SKM-1 (cell line): ENCODE measurements around the gene DAPK1.

Experiments
- DNase-seq: peaks from one replicate; lab custom pipeline; 2025; ENCODE audit not compliant: unreplicated experiment; lab: John Stamatoyannopoulos, UW

DAPK1 gene

DNA sequence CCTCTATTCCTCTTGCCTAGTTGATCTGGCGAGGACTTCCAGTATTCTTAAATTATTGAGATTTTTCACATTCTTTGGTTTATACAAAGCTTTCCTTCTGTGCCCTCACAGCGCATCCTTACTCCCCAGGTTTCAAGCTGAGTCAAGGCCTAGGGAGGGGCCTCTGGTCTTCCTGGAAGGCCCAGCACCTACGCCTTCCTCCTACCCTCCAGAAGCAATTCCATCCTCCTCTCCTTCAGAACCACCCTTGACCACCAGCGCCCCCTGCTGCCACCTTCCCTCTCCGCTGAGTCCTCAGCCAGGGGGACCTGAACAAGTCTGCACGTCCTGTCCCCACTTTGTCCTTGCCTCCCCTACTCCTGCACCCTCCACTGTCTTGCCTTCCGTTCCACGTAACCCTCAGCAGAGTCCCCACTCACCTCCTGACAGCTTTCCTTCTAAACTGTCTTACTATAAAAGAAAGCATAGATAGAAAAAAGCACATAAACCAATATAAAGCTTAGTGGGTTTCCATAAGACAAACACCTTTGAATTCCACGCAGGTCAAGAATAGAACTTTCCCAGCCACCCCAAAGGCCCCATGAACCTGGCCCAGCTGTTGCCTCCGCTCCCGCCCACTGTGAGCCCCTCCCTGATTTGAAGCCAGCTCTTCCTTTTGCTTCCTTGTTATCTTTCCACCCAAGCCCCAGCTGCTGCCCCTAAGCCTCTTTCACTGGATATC is 165.3 kb downstream of the DAPK1 start:
- DNase-seq = no peak

DNA sequence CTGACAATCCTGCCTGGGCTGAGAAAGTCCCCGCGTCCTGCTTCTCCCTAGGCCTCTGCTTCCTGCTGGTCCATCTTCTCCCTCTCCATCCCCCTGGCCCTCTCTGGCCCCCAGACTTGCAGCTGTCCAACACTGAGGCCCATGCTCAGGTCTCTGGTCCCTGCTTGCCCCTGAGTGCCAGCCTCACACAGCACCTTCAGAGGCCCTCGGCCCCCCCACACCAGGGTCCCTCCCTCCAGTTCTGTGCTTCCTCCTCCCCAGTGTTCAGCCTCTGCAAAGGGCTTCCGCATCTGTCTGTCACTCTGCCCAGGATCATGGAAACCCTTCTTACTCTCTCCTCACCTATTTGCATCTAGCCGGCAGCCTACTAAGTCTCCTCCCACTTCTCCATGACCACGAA is 165.9 kb downstream of the DAPK1 start:
- no peak for DNase-seq

DNA sequence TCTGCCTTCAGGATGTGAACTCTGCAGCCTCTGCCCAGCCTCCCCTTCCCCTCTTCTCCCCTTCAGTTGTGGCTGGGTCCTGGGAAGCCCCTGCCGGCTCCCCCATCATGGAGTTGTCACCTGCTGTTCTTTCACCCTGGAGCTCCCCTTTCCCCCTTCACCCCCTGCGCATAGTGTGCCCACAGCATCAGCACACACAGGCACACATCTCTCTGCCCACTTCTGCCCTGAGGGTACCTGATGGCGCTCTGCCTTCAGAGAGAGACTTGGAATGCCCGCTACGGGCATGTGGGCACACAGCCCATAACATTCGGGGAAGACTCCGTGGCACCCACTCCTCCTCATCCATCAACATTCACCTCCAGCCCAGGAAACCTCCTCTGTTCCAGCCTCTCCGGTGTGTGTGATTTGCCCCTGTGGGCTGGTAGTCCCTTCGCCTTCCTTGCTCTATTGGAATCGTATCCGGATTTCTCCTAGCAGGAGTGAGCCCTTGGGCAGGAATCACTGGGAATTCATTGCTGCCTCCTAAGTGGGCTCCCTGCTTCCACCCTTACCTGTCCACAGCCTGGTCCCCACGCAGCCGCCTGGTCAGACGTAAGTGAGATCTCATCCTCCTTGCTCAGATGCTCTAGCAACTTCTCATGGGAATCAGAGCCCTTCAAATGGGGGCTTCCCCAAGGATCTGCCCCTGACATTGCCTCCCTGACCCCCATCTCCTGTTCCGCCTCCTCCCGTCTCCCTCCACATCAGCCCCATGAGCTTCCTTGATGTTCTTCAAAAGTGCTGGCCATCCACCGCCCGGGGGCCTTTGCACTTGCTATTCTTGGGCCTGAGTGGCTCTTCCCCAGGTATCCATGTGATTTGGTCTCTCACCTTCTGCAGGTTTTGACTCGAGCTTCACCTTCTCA is 166.7 kb downstream of the DAPK1 start:
- no peak for DNase-seq

DNA sequence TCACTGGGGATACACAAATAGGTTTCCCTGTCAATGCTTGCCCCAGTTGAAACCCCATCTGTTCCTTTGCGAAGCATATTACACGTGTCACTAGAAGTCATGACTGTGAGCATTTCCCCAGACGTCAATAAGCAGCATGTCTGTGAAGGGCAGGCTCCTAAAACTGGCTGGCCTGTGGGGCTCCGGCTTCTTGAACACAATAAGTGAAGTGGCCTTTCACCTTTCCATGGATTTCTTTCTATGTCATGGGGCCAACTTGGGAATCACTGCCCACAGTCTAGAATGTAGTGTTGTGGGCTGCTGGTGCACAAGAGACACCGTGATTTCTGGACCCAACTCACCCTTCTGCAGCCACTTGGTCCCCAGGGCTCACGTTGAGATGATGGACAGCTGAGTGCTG is 167.8 kb downstream of the DAPK1 start:
- DNase-seq = no peak

DNA sequence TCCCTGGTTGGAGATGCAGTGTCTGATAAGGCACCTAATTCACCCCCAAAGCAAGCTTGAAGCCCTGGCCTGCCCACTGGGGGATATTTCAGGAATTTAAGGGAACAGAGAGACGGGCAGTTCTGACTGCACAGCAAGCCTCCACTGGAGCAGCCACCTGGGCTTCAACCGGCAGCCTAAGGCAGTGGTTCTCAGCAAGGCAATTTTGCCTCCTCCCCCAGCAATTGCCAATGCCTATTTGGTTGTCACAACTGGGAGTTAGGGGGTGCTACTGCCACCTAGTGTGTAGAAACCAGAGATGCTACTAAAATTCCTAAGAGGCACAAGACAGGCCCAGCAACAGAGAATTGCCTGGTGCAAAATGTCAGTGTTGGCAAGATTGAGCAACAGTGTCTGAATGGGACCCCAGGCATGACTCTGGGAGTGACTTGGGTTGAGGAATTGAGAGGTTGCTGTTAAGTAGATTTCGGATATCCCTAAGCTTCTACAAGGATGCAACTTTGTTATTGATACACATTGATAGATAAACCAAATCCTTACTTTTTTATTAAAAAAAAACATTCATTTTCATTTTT is 169.6 kb downstream of the DAPK1 start:
- DNase-seq = peak; percentile 17

DNA sequence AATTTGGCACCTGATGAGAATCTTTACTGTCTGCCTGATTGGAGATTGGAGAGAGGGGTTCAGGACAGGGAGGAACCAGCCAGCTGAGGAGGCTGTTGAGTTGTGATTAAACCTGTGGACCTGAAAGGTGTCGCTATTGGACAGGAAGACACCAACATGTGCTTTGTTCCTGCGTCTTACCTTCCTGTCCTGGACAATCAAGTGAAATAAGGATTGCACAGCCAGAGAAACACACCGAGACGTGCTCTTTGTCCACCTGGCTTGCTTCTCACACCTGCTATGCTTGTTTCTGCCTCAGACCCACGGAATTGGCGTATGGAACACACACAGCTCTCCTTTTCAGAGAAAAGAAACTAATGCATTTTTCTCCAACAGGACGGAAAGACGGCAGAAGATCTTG is 170.6 kb downstream of the DAPK1 start:
- DNase-seq = no peak

DNA sequence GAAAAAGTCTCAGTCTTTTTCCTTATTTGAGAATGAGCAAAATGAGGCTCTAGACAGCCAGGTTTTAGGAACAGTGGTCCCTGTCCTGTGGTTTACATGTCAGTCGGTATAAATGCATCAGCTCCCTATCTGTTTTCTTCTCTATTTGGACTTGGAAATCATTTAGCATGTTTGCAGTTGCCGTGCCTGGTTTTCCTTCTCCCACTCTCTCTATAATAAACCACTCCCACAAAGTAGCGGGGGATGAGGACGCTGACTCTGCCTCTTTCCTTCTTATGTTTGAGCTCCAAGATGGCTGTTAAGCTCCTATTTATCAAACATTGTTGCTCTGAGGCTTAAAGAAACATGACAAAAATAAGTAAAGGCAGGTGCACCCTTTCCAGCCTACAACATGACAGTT is 171.1 kb downstream of the DAPK1 start:
- no peak for DNase-seq

DNA sequence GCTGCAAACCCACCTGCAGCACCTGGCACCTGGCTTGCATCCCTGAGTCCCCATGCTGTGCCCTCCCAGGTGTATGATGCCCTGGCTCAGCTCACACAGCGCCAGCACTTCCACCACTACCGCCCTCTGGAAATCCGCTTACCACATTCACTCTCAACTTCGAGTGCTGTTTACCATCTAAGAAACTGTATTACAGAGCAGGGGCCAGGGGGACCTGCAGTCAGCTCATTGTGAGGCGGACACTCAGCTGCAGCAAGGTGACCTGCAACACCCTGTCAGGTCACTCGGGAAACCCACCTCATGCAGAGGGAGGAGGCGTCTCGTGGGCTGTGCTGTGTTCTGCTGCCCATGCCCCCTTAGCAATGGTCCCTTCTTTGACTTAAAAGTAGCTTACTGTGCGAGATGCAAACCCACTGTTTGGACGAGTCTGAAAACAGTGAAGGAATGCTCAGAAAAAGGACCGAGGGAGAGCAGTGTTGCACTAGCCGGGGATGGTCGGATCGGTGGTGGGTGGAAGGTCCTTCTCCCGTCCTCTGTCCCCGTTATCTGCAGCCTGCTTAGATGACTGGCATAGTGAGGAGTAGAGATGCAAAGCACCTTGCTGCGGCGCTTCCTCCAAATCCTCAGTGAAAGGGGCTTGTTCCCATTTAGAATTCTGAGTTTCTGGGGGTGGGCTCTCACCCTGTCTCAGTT is 173.1 kb downstream of the DAPK1 start:
- DNase-seq = no peak

DNA sequence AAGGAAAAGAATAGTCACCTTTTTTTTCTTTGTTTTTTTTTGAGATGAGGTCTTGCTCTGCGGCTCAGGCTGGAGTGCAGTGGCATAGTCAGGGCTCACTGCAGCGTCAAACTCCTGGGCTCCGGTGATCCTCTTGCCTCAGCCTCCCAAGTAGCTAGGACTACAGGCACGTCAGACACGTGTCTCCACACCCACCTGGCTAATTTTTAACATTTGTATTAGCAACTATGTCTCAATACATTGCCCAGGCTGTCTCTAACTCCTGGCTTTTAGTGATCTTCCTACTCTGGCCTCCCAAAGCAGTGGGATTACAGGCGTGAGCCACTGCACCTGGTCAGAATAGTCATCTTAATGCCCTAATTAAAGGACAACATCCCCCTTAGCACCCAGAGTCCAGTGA is 173.8 kb downstream of the DAPK1 start:
- no peak for DNase-seq

DNA sequence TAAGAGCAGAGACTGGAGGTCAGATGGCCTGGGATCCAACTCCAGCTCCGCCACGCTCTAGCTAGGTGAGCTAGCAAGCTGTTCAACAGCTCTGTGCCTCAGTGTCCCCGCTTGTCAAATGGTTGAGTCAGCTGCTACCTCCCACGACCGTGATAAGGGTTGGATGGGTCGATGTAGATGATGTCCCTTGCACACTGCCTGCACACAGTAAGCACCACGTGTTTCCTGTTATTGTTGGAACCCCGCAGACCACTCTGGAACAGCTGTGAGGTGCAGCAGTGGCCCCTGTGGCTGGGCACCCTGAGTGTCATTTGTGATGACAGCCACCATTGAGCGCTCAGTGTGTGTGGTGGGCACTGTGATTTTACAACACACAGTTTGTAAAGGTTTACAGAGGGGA is 174.3 kb downstream of the DAPK1 start:
- DNase-seq = no peak

DNA sequence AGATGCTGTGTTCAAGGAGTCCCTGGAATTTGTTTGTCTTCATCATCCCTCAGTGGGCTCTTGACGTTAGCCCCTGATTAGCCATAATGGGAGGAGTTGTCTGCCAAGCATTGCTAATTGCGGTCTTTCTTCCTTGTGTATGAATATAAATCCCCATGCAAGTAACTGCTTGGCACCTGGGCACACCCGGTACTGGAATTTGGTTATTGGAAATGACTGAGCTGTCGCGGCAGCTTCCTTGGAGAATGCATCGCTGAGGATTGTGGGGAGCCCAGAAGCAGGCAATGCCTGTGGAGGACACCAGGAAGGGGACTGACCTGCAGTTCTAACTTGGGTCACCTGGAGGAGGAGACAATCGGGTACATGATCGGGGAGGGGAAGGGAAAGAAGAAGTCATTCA is 174.9 kb downstream of the DAPK1 start:
- DNase-seq = no peak

DNA sequence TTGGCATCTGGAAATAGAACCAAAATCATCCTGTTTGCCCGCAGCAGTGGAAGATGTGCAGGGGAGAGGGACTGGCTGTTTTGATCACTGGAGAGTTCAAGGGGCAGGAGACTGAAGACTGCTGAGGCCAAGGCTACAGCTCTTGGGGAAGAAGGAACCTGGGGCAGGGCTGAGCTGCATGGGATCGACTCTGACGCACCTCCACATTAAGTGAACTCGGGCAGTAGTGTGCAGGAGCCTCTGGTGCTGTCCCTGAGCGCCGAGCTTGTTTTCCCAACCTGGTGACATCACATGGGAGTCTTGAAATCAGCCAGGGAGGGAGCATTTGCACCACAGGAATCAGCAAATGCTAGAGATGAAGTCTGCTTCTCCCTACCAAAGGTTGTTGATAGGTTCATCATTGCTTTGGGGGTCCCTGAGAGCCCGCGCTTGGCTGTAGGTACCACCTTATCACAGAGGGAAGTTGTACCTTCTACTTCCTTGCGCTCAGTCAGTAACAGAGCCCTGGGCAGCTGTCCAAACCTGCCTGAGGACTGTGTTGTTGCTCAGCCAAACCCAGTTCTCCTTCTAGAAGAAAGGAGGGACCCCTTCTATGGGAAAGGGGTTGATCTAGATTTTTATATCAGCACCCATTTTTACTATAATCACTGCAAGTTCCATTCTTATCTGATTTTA is 175.9 kb downstream of the DAPK1 start:
- no peak for DNase-seq

DNA sequence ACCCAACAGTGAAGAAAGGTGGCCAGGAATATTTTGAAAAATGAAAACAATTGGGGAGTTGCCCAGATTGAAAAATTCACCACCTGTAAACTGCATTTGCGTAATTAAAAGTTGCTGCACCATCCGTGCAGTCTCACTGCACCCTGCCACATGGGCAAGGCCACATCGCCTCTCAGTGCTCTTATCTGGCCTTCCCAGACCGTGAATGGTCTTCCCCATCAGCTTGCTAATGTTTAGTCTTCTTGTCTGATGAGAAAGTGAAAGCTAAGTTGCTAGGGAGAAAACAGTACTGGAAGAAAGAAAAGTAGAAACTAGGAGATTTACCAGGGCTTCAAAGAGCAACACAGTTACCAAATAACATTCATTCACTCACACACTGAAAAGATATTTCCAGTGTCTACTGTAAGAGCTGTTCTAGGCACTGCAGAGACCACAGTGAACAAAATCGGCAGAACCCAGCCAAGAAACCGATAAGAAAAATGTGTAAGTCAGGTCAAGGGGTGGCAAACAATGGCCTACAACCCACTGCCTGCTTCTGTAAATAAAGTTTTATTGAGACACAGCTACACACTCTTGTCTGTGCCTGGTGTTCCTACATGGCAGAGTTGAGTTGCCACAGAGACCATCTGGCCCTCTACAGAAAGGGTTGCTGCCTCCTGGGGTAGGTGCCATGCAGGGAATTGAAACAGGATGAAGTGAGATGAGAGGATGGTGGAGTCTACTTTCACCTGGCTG is 177.1 kb downstream of the DAPK1 start:
- DNase-seq = no peak

DNA sequence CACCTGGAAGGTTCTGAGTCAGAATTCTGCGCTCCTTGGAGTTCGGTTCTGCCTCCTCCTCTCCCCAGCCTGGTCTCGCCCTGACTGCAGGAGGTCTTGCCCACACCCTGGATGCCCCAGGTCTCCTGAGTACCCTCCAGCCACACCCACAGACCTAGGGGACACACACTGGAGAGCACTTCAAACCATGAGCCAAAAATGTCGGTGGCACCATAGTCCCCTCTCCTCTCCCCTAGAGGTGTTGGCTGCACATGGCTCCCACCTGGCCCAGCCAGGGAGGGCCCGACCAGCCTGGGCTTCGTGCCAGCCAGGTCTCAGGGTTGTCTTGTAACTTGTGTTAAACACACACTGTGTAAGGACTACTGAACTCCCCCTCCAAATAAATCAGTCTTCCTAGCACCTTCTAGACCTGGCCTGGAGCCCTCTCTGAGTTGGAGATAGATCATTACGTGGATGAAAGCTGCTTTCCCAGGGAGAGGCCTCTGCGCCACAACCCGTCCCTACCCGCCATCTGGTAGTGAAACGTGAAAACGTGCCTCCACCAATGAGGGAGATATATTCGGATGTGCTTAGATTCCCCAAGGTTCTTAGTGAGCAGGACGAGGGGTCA is 178.3 kb downstream of the DAPK1 start:
- no peak for DNase-seq

DNA sequence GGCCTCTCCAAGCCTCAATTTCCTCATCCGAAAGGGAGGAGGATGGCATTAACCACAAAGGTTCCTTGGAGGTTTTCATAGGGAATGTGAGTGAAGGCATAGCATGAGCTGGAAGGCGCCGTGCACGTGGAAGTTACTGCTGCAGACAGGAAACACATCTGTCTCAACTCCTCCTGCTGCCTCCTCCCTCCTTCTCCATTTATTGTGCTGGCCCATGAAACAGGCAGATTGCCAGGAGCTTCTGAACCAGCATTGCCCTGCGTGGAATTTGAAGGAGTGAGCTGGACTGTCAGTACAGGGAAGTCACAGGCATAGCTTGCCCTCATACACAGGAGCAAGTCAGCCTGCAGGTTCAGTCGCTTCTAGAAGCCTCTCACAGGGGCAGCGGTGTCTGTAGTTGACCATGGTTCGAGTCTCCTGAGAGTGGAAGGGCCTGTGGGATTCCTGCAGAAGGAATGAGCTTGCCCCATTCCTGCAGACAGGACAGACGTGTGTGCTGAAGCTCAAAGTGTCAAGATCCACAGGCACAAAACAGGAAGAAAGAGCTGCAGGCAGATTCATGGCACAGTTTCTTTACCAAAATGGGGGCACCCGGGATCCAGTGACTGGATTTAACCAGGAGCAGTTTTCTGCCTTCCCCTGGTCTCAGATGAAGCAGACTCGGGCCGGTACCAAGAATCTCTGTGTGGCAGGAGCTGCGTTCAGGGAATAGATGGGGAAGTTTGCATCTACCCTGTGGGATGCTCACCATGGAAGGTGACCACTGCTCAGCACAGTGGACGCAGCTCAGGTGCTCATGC is 179.5 kb downstream of the DAPK1 start:
- DNase-seq = no peak

DNA sequence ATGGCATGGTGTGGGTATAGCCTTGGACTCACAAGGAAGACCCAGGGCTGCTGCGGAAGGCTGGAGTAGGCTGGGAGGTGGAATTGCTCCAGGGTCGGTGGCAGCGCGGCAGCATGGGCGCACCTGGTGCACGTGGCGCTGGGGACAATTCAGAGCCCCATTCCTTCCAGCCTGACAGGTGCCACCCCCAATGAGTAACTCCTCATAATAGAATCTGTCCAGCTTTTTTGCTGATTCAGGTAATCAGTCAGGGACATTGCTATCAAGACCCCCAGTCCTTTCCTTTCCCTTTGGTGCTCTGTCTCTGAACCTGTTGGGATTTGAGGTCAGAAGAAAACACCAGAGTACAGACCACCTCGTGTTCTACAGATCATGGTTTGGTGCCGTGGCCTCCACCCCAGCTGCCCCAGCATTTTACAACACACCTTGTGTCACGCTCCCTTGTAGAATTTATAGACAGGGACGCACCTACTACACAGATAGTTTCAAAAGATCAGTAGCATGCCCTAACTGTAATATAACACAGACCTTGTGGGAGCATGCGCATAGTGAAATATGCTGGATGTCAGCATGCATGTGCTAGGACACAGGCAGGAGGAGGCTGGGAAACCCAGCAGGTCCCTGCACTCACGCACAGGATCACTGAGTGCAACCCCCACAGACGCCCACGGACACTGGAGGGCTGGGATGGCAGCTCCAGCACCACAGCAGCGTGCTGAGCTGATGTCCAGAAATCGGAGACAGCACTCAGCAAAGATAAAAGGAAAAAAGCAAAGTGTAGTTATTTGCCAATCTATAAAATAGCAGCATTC is 180.3 kb downstream of the DAPK1 start:
- no peak for DNase-seq

DNA sequence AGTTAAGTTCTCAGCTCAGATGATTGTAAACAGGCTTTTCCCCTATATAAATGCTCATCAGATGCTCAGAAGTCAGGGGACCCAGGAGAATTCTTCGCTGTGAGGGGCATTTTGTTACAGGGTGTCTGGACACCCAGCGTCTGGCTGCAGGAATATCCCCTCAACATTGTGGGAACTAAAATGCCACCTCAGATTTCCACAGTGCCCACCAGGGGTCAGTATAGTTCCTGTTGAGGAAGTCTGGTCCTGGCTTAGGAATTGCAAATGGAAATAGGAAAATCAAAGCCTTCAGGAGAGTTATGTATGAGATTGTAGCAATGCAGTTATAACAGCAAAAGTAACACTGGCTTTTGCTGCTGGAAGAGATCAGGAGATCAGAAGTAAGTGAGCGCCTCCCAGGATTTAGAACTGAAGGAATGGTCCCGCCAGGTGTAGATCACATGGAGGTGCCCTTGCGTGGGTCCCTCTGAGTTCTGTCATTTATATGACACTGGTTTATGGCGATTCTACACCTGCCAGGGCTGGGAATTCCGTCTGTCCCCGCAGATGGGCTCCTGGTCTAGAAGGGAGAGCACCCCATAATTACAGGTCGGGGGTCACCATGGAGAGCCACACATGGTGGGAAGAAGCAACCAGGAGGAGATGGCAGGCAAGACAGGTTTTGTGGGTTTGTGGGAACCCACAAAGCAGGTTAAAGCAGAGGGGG is 181.1 kb downstream of the DAPK1 start:
- no peak for DNase-seq
